NCI-H1092 (cell line): ENCODE results near the gene FBXL2.

Experiments used
- DNase-seq: peaks from one replicate; lab custom pipeline; 2025; lab: John Stamatoyannopoulos, UW

Gene FBXL2

DNA sequence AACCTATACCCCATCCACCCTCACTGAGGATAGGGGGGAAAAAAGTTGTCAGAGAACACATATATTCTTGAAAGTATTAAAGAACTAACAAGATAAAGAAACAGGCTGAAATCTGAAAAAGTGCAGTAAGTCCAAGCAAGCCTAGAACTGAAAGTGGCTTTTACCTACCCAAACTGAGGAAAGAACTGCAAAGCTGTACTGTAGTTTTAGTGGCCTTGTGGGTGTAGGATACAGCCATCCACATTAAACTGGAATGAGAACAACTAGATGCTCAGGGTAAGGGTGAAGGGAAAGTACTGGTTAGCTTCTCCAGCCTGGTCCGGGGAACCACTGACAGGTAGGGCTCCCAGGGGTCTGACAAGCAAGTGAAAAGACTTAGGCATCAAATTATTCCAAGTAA lies 152.8 kb downstream of the FBXL2 start:
- no peak for DNase-seq

- no peak for DNase-seq
Observed at GRCh38 chr3:33430571-33430970, 153.3 kb downstream of the FBXL2 start.

DNA sequence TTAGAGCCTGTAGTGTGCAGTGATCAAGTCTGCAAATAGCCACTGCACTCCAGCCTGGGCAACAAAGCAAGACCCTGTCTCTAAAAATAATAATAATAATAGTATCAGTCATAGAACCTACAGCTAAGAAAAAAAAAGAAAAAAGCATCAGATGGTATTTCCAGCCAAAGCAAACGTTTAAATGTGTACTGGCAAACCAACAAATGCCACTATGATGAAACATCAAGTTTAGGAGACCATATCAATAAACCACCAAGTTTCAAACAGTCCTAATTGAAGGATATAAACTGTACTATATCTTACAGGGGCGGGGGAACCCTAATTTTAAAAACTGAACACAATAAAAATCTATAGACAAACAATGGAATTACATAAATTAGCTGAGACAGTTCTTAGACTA lies 156.6 kb downstream of the FBXL2 start:
- DNase-seq: no peak
